Suprapubic skin (tissue), 4 donors: ENCODE data around the gene SETD2. TPM values are rescaled to one million over a fixed set of nuclear protein-coding genes. Genes with fewer than 3 reads are reported as not detected.
"Not testable (repeated sequence)": the region's sequence is repeated elsewhere in the genome, so short reads cannot be mapped to it uniquely, and the experiment has no call there.

Source experiments
- DNase-seq, 2 donors: peaks; one replicate each; pipeline ENCODE4 v3.0.0-alpha.2; 2019; ENCODE audit warnings: low spot score in 2 of 2
- H3K27ac ChIP-seq: fragments of 200-600 bp; sonication (generic); one replicate; pipeline ENCODE4 v1.5.1; 2019
- H3K27me3 ChIP-seq: fragments of 200-600 bp; sonication (generic); one replicate; pipeline ENCODE4 v1.5.1; 2019
- H3K36me3 ChIP-seq: fragments of 200-600 bp; sonication (generic); one replicate; pipeline ENCODE4 v1.5.1; 2019
- H3K4me1 ChIP-seq: fragments of 200-600 bp; sonication (generic); one replicate; pipeline ENCODE4 v1.5.1; 2019
- H3K4me3 ChIP-seq: fragments of 200-600 bp; sonication (generic); one replicate; pipeline ENCODE4 v1.5.1; 2019; ENCODE audit warnings: mild to moderate bottlenecking
- H3K9me3 ChIP-seq: fragments of 200-600 bp; sonication (generic); one replicate; pipeline ENCODE4 v1.5.1; 2019
- EP300 ChIP-seq: sonication (generic); formaldehyde crosslinking; IDR thresholded peaks from one replicate; pipeline ENCODE4 v1.6.1; 2017; ENCODE audit warnings: antibody characterized with exemption
- POLR2A ChIP-seq, 2 donors: fragments of 450-650 bp; IDR thresholded peaks; one replicate each; pipeline ENCODE4 v1.6.1; 2017; ENCODE audit warnings: antibody characterized with exemption in 2 of 2, mild to moderate bottlenecking in 2 of 2, moderate library complexity in 2 of 2
- POLR2AphosphoS5 ChIP-seq, 3 donors: sonication (generic); formaldehyde crosslinking; IDR thresholded peaks; one replicate each; pipeline ENCODE4 v1.6.1; 2017; ENCODE audit warnings: antibody characterized with exemption in 3 of 3
- WGBS: methylation state at CpG from one replicate; pipeline ENCODE4 v1.1.5; 2018; 5-methylcytosine and 5-hydroxymethylcytosine counted together
- total RNA-seq, 4 donors: library from RNA; depleted of rRNA; stranded (reverse); fragments of >200 nt; gene quantifications; one replicate each; pipeline ENCODE4 v1.1.0, GENCODE V29; 2016
- TF ChIP-seq, protein P1 (sequence below), 2 donors: fragments of 200-600 bp in 1 of 2; fragments of 450-650 bp in 1 of 2; sonication (generic) in 1 of 2; IDR thresholded peaks; one replicate each; pipeline ENCODE4 v1.5.1; 2016 to 2019; ENCODE audit warnings: antibody characterized with exemption in 2 of 2, mild to moderate bottlenecking in 1 of 2, moderate library complexity in 1 of 2

The SETD2 gene
- 10 to 100 TPM; 41.4 to 78.6 (median 53.4) TPM for total RNA-seq

DNA sequence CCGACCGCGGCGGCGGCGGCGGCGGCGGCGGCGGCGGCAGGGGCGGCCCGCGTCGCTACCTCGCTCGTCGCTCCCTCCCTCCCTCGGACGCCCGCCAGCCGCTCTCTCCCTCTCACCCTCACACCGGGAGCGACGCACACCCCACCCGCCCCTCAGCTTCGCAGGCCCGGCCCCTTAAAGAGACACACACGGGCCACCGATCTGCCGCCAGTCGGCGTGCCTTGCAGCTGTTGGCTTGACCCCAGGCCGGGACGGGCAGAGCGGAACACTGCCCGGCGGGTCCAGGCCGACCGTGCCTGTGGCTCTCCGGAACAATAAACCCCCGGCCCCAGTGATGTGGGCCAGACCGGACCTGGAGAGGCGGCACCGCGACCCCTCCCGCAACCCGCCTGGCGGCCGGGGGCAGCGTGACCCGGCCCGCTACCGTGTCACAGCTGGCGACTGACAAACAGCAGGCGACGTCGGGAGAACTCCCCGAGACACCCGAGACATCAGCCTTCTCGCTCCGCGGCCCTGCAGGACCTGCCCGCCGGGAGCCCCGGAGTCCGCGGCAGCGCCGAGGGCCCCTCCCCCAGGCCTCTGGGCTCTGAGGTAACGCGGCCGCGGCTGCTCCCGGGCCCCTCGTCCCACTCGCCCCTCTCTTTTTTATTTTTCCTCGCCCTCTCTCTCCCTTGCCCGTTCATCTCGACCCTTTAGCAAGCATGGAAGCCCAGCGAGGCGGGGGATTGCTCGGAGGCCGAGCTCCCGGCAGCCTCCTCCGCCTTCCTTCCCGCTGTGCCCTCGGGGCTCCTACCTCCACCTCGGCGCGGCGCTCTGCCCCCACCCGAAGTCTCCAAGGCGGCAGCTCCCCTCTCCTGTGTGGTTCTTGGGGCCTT lies at the start of gene SETD2:
Gene SETD2 (minus strand): TSS at position 107 of the 875 bp plus-strand sequence. CDS start 189 bp downstream, outside the sequence.
- Histone ChIP-seq H3K4me1 (peaks cover 46% of the 10 kb centered on the region), H3K9me3 (no peaks in the 10 kb centered on the region), H3K36me3 (no peaks in the 10 kb centered on the region), H3K27me3 (no peaks in the 10 kb centered on the region), H3K4me3 (peak within 1 kb of the TSS; percentile 90), H3K27ac (peak within 1 kb of the TSS; percentile 97)
- TF ChIP-seq, protein P1, sequence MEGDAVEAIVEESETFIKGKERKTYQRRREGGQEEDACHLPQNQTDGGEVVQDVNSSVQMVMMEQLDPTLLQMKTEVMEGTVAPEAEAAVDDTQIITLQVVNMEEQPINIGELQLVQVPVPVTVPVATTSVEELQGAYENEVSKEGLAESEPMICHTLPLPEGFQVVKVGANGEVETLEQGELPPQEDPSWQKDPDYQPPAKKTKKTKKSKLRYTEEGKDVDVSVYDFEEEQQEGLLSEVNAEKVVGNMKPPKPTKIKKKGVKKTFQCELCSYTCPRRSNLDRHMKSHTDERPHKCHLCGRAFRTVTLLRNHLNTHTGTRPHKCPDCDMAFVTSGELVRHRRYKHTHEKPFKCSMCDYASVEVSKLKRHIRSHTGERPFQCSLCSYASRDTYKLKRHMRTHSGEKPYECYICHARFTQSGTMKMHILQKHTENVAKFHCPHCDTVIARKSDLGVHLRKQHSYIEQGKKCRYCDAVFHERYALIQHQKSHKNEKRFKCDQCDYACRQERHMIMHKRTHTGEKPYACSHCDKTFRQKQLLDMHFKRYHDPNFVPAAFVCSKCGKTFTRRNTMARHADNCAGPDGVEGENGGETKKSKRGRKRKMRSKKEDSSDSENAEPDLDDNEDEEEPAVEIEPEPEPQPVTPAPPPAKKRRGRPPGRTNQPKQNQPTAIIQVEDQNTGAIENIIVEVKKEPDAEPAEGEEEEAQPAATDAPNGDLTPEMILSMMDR (IDR thresholded peaks at IDR 0.05) = peak; percentile 30 to 38
- TF ChIP-seq POLR2A (IDR thresholded peaks at IDR 0.05) (peak in 1 of 2 donors; percentile 54), POLR2AphosphoS5 (IDR thresholded peaks at IDR 0.05) (peak in 1 of 3 donors; percentile 42), EP300 (no peak)
- DNase-seq = peak; percentile 96 to 97
- WGBS = under 1% methylated on average over 49 of the region's 95 CpGs

GRCh38 chr3:47210863-47211405 lies 47.0 kb upstream of the SETD2 start:
- 96% methylated on average over 3 of the region's 3 CpGs for WGBS

DNA sequence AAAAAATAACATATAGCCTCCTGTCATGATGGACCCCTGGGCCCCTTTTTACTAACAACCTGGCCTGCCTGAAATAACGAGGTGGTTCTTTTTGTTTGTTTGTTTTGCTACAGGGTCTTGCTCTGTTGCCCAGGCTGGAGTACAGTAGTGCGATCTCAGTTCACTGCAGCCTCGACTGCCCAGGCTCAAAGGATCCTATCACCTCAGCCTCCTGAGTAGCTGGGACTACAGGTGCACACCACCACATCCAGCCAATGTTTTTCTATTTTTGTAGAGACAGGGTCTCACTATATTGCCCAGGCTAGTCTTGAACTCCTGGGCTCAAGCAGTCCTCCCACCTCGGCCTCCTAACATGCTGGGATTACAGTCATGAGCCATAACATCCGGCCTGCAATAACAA lies 42.1 kb upstream of the SETD2 start:
- DNase-seq, H3K36me3 ChIP-seq, H3K27ac ChIP-seq, H3K4me3 ChIP-seq, H3K9me3 ChIP-seq, H3K4me1 ChIP-seq, H3K27me3 ChIP-seq: not testable (repeated sequence)
- 89% methylated on average over 5 of the region's 5 CpGs for WGBS

More at GRCh38 chr3:47210863-47211405, 47.0 kb upstream of the SETD2 start:
- TF ChIP-seq, protein P1 (IDR thresholded peaks at IDR 0.05) = no peak
- no peak for TF ChIP-seq POLR2A (IDR thresholded peaks at IDR 0.05)
- no peak for TF ChIP-seq POLR2AphosphoS5 (IDR thresholded peaks at IDR 0.05)
- no peak for TF ChIP-seq EP300
- Histone ChIP-seq H3K27me3 (no peaks in the 10 kb centered on the region), H3K9me3 (no peaks in the 10 kb centered on the region), H3K36me3 (no peaks in the 10 kb centered on the region), H3K27ac (no peak overlapping the region), H3K4me3 (no peak overlapping the region), H3K4me1 (no peaks in the 10 kb centered on the region)
- DNase-seq = no peak

GRCh38 chr3:47204875-47205274 lies 41.0 kb upstream of the SETD2 start:
- DNase-seq = no peak
- Histone ChIP-seq H3K27ac (no peak overlapping the region), H3K4me3 (no peak overlapping the region), H3K9me3 (no peaks in the 10 kb centered on the region), H3K27me3 (no peaks in the 10 kb centered on the region), H3K4me1 (no peaks in the 10 kb centered on the region), H3K36me3 (no peaks in the 10 kb centered on the region)
- TF ChIP-seq EP300 = no peak
- TF ChIP-seq, protein P1 (IDR thresholded peaks at IDR 0.05) = no peak
- no peak for TF ChIP-seq POLR2AphosphoS5 (IDR thresholded peaks at IDR 0.05)
- no peak for TF ChIP-seq POLR2A (IDR thresholded peaks at IDR 0.05)

DNA sequence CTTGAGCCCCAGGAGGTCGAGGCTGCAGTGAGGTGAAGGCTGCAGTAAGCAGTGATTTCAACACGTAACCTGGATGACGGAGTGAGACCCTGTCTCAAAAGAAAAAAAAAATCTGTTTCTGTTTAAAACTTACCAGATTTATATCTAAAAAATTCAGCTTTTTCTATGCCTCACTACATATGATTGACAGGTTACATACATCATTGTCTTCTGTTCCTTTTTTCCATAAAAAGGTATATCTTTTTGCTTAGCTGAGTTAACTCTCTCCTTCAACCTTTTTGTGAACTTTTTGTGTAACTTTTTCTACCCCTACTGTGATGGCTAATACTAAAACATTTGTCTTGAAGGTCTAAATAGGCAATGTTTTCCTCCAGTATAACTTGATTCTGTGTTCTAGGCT lies 38.6 kb upstream of the SETD2 start:
- no peaks in the 10 kb centered on the region for H3K9me3 ChIP-seq
- no peak for TF ChIP-seq POLR2AphosphoS5 (IDR thresholded peaks at IDR 0.05)
- TF ChIP-seq, protein P1 (IDR thresholded peaks at IDR 0.05) = no peak
- no peak for TF ChIP-seq EP300
- TF ChIP-seq POLR2A (IDR thresholded peaks at IDR 0.05) = no peak
- H3K4me3 ChIP-seq = no peak overlapping the region
- H3K27ac ChIP-seq = no peak overlapping the region
- no peaks in the 10 kb centered on the region for H3K4me1 ChIP-seq
- H3K27me3 ChIP-seq = no peaks in the 10 kb centered on the region
- DNase-seq = no peak
- 92% methylated on average over 3 of the region's 3 CpGs for WGBS
- H3K36me3 ChIP-seq = no peaks in the 10 kb centered on the region
